Measurements from ENCODE around the gene ULBP1.

The ULBP1 gene

DNA sequence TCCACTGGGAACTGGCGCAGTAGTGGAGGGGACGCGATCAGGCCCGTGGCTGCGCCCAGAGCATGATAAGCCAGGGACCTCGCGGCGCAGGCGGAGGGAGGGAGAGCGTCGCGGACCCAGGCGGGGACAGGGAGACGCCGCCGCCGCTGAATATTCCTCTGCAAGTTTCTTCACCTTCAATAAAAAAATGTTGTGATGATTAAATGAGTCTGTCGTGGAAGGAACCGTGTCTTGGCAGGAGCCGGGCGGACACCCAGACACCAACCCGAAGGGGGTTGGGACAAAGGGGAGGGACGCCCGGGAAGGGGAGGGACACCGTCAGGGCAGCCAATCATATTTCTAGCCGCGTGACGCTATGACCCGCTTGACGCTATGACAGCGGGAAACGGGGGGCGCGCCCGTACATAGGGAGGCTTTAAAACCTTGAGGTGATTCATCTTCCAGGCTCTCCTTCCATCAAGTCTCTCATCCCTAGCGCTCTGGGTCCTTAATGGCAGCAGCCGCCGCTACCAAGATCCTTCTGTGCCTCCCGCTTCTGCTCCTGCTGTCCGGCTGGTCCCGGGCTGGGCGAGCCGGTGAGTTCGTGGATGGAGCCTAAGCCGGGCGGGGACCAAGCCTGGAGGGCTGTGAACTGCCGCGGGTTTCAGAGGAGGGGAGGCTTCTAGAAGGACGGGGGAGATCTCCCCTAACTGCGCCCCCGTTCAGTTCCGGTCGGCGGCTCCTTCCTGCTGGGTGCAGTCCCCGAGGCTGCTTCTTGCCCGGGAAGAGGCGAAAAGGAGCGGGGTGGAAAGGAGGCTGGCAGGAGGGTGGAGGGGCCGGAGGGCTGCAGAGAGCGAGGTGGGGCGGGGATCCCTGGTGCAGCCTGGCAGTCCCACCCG is 21.9 kb upstream of the ULBP1 start, which contains the start of gene ULBP2:
ULBP2 (plus strand) TSS at position 432 of the 878 bp plus-strand sequence; CDS start at position 491, 59 bp downstream.
- TF ChIP-seq GATA2 (IDR thresholded peaks at IDR 0.05; ENCODE audit: low read depth, low read length) (no peak), GATA3 (IDR thresholded peaks at IDR 0.05; ENCODE audit: low read depth, low read length) (no peak)

DNA sequence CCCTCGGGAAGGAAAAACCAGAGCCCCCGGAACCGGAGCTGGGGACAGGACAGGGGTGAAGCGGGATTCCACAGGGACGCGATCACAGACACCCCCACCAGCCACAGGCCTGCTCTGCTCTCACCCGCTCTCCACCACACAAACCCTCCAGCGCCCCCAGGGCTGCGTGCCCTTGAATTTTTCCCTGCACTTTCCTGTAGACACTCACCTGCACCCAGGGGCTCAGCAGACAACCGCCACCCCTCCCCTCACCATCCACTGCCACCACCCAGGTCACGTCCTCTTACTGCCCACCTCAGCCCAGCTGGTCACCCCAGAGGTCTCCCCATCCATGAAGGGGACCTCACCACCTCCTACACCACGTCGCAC is 21.3 kb upstream of the ULBP1 start:
- TF ChIP-seq GATA2 (IDR thresholded peaks at IDR 0.05; ENCODE audit: low read depth, low read length) (no peak), GATA3 (IDR thresholded peaks at IDR 0.05; ENCODE audit: low read depth, low read length) (no peak)

DNA sequence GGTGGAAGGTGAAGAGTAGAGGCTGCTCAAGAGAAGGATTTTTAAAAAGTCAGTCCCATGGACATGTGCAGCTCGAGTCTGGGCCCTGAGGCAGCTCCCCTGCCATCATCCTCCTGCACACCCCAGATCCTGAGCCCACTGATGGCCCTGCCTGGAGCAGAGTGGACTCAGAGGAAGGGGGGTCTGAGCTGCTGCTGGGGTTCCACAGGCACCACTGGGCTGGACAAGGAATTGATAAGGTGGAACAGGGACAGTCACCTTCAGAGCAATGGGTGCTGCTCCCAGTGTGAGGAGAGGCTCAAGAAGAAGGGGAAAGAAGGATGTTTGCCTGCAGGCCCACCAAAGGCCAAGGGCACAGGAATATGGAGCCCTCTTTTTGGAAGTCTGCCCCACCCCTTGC is 15.7 kb upstream of the ULBP1 start:
- TF ChIP-seq GATA2 (IDR thresholded peaks at IDR 0.05; ENCODE audit: low read depth, low read length) = no peak

DNA sequence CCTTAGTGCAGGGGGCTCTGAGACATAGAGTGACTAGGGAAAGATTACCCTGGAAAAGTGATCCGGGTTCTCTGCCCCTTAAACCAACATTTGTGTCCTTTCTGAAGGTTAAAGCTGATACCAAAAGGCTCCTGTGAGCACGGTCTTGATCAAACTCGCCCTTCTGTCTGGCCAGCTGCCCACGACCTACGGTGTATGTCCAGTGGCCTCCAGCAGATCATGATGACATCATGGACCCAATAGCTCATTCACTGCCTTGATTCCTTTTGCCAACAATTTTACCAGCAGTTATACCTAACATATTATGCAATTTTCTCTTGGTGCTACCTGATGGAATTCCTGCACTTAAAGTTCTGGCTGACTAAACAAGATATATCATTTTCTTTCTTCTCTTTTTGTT is 15.1 kb upstream of the ULBP1 start:
- TF ChIP-seq GATA2 (IDR thresholded peaks at IDR 0.05; ENCODE audit: low read depth, low read length) (no peak), GATA3 (IDR thresholded peaks at IDR 0.05; ENCODE audit: low read depth, low read length) (no peak)

DNA sequence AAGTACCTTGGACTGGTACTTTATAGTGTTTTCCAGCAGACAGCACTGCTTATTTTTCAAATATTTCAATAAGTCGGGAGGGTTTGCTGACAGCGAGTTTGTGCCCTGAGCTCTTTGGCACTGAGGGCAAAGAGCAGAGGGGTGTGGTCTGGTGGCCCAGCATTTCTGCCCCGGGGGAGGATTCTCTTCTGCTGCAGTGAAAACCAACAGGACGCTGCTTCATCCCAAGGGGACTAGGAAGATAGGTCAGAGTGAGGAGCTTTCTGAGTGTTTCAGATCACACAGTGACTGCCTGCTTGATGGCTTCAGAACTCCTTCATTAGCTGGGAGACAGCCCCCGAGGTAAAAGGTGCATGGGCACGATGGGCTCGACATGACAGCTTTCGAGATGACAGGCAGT is 13.3 kb upstream of the ULBP1 start:
- TF ChIP-seq GATA3 (IDR thresholded peaks at IDR 0.05; ENCODE audit: low read depth, low read length) = no peak
- TF ChIP-seq GATA2 (IDR thresholded peaks at IDR 0.05; ENCODE audit: low read depth, low read length) = no peak

DNA sequence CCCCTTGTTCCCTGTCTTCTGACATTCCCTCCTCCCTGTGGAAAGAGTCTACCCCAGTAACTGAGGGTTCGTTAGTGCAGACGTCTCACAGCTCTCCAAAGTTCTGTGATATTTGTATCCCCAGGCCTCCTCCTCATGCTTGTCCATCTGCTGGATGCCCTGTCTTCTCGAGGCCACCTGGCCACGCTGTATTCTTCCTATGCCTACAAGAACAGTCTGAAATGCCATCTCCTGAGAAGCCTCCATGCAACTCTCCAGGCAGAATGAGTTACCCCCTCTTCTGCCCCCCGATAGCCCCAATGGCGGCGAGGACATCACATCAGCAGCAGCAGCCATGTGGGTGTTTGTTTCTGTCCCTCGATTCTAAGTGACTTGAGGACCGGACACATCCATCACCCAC is 12.6 kb upstream of the ULBP1 start:
- TF ChIP-seq GATA2 (IDR thresholded peaks at IDR 0.05; ENCODE audit: low read depth, low read length) = no peak
- no peak for TF ChIP-seq GATA3 (IDR thresholded peaks at IDR 0.05; ENCODE audit: low read depth, low read length)

DNA sequence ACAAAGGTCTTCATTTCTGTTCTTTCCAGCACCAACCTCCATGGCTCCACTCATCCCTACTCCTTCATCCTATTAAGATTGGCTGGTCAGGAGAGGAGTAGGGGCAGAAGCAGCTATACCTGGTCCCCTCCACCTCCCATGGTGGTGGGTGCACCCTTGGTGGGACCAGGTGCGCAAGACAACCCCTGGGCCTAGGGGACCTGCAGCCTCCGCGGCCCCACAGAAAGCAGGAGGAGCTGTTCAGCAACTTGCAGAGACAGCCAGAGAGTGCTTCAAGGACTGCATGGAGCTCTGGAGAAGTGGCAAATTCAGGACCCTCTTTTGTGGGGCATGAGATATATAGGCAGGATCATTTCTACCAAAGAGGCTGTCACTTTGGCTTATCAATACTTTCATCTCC is 12.1 kb upstream of the ULBP1 start:
- no peak for TF ChIP-seq GATA3 (IDR thresholded peaks at IDR 0.05; ENCODE audit: low read depth, low read length)
- no peak for TF ChIP-seq GATA2 (IDR thresholded peaks at IDR 0.05; ENCODE audit: low read depth, low read length)

DNA sequence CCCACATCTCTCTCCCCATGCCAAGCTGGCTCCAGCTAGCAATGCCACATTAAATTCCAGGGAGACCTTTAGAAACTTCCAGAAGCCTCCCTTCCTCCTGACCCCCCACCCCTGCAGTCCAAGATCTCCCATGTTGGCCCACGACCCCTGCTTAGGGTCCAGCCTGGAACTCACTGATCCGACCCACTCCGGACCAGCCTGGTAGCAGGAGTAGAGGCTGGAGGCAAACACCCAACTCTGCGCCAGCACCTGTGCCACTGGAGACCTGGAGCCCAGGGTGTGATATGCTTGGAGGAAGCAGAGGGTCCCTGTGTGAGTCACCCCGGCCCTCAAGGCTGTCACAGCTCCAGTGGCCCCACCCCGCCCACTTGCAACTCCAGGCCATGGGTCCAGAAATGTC is 3.3 kb upstream of the ULBP1 start:
- no peak for TF ChIP-seq GATA2 (IDR thresholded peaks at IDR 0.05; ENCODE audit: low read depth, low read length)
- no peak for TF ChIP-seq GATA3 (IDR thresholded peaks at IDR 0.05; ENCODE audit: low read depth, low read length)

DNA sequence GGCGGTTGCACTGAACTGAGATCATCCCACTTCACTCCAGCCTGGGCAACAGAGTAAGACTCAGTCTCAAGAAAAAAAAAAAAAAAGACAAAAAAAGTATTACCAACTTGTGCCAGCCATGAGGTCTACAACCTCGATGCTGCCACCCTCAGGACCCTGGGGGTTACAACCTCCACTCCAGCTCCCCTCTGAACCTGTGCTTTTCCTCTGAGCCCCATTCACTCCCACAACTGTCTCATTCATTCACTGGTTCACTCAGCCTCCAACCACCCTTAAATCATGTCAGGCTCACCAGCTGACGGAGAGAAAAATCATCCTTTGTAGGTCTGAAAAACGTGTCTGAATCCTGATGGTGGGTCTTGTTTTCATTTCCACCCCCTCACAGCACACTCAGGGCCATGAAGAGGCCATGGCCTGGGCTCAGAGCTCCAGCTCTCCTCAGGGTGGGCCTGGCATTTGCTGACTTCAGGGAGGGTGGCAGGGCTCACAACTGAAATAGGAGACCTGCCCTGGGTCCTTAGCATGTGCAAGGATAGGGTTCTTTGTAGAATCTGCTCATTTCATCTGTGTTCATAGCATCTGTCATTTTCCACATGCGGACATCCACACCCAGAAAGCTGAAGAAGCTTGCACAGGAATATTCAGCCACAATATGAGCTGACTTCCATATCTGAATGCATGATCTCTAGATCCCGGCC is 1.9 kb upstream of the ULBP1 start:
- no peak for TF ChIP-seq GATA3 (IDR thresholded peaks at IDR 0.05; ENCODE audit: low read depth, low read length)
- no peak for TF ChIP-seq GATA2 (IDR thresholded peaks at IDR 0.05; ENCODE audit: low read depth, low read length)

DNA sequence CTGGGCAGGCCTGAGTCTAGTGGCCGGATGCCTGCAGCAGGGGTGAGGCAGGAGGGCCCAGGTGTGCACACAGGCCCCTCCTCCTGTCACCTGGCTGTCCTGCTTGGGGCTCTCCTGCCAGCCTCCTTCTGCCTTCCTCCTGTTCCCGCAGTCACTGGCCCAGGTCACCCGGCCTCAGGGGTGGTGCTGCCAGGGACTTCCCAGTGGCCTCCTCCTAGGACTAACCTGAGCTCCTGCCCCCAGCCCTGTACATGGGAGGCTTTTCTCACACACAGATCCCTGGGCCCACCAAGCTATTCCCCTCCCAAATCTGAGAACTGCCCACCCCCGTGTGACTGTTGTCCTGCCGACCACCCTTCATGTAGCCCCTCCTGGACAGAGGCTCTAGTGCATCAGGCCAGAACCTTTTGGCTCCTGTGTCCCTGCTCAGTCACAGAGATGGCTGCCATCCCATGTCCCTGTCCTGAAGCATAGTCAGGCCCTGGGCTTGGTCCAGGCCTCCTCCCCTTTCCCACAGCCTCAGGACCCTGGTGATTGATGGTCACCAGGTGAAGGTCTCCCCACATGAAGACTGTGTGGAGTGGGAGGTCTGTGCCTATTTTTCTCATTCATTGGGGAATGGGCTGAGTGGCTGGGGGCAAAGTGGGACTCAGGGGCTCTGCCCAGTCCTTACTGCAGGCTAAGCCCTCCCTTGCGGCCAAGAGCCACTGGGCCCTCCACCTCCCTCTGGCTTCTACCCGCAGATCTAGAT is 1.1 kb upstream of the ULBP1 start:
- TF ChIP-seq GATA2 (IDR thresholded peaks at IDR 0.05; ENCODE audit: low read depth, low read length) = no peak
- TF ChIP-seq GATA3 (IDR thresholded peaks at IDR 0.05; ENCODE audit: low read depth, low read length) = no peak

DNA sequence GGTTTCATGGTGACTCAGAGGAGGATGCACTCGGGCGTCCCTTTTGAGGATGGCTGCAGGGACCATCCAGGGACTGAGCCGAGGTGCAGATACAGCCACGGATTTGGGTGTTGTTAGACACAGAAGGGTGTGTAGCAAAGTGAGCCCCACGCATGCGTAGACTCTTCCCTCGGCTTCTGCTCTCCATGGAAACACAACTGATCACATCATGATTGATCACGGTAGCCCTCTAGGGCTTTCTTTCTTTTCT is 606 bp upstream of the ULBP1 start:
- TF ChIP-seq GATA2 (IDR thresholded peaks at IDR 0.05; ENCODE audit: low read depth, low read length) = no peak

DNA sequence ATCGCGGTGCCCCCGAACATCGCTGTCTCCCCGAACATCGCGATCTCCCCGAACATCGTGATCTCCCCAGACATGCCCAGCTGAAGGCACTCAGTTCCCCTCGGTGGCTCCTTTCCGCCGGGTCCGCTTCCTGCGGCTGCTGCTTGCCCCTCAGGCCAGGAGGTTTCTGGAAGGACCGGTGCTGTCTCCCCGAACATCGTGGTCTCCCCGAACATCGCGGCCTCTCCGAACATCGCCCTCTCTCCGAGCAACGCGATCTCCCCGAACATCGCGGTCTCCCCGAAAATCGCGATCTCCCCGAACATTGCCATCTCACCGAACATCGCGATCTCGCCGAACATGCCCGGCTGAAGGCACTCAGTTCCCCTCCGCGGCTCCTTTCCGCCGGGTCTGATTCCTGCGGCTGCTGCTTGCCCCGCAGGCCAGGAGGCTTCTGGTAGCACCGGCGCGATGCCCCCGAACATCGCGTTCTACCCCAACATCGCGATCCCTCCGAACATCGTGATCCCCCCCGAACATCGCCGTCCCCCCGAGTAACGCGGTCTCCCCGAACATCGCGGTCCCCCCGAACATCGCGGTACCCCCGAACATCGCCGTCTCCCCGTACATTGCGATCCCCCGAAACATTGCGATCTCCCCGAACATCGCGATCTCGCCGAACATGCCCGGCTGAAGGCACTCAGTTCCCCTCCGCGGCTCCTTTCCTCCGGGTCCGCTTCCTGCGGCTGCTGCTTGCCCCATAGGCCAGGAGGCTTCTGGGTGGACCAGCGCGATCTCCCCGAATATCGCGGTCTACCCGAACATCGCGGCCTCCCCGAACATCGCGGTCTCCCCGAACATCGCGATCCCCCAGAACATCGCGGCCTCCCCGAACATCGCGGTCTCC is 808 bp downstream of the ULBP1 start:
- no peak for TF ChIP-seq GATA3 (IDR thresholded peaks at IDR 0.05; ENCODE audit: low read depth, low read length)
- TF ChIP-seq GATA2 (IDR thresholded peaks at IDR 0.05; ENCODE audit: low read depth, low read length) = no peak

DNA sequence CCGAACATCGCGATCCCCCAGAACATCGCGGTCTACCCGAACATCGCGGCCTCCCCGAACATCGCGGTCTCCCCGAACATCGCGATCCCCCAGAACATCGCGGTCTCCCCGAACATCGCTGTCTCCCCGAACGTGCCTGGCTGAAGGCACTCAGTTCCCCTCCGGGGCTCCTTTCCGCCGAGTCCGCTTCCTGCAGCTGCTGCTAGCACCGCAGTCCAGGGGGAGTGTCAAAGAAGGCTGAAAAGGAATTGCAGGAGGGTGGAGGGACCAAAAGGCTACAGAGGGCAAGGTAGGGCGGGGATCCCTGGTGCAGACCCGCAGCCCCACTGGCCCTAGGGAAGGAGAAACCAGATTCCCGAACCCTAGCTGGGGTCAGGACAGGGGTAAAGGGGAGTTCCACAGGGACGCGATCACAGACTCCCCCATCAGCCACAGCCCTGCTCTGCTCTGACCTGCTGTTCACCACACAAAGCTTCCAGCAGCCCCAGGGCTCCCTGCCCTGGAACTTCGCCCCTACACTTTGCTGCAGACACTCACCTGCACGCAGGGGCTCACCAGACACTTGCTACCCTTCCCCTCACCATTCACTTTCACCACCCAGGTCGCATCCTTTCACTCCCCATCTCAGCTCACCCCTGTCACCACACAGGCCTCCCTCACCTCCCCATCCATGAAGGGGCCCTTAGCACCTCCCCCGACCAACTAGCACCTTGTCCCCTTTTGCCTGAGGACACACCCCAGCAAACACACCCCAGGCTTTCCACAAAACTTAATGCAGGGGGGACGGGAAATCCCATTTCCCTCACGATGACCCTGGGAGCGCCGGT is 1.7 kb downstream of the ULBP1 start:
- TF ChIP-seq GATA2 (IDR thresholded peaks at IDR 0.05; ENCODE audit: low read depth, low read length) (no peak), GATA3 (IDR thresholded peaks at IDR 0.05; ENCODE audit: low read depth, low read length) (no peak)

Measured in SH-SY5Y (cell line).